Muscle of leg (tissue), 11 donors: ENCODE measurements around the gene ITSN1. TPM values are rescaled to one million over a fixed set of nuclear protein-coding genes. Genes with fewer than 3 reads are reported as not detected.

ENCODE experiments used
- DNase-seq: peaks from one replicate; pipeline ENCODE4 v3.0.0; 2013
- H3K27ac ChIP-seq: one replicate; pipeline ENCODE4 v1.5.1; 2013; ENCODE audit warnings: mild to moderate bottlenecking, low read length, control low read depth
- H3K27me3 ChIP-seq: one replicate; pipeline ENCODE4 v1.6.1; 2013; ENCODE audit warnings: low read length; ENCODE audit not compliant: control insufficient read depth, insufficient read depth
- H3K36me3 ChIP-seq: one replicate; pipeline ENCODE4 v1.6.1; 2013; ENCODE audit warnings: low read length; ENCODE audit not compliant: control insufficient read depth, insufficient read depth
- H3K4me1 ChIP-seq: one replicate; pipeline ENCODE4 v1.6.1; 2013; ENCODE audit warnings: low read length; ENCODE audit not compliant: control insufficient read depth, insufficient read depth
- H3K4me3 ChIP-seq: one replicate; pipeline ENCODE4 v1.5.1; 2013; ENCODE audit warnings: low read length, control low read depth
- H3K9me3 ChIP-seq: replicated peaks from 2 replicates; pipeline ENCODE4 v1.6.1; 2013; ENCODE audit warnings: low read depth, low read length; ENCODE audit not compliant: control insufficient read depth
- WGBS: methylation state at CpG from one replicate; pipeline ENCODE4 v1.1.5; 2013; ENCODE audit warnings: missing lambda C conversion rate; ENCODE audit not compliant: insufficient coverage; 5-methylcytosine and 5-hydroxymethylcytosine counted together
- polyA plus RNA-seq, 8 donors: library from polyadenylated mRNA; unstranded; fragments of 120-200 nt; gene quantifications; one replicate each; pipeline versions ENCODE4 v1.2.1 to v1.2.3, GENCODE V29; 2013; ENCODE audit warnings: inconsistent platforms in 1 of 8, low replicate concordance in 1 of 8; ENCODE audit not compliant: insufficient read length in 8 of 8, insufficient read depth in 1 of 8
- total RNA-seq: library from RNA; stranded (reverse); fragments of 120-200 nt; gene quantifications from one replicate; pipeline ENCODE4 v1.2.4, GENCODE V29; 2013

The ITSN1 gene
- total and polyA plus RNA-seq, 9 donors = 26.1 to 42.6 (median 32.1) TPM

GRCh38 chr21:33800753-33801423, 158.6 kb downstream of the ITSN1 start:
- no CpG with 5 or more reads among the region's 5 CpGs for WGBS
- Histone ChIP-seq H3K4me1 (peaks cover 6% of the 10 kb centered on the region), H3K4me3 (no peak overlapping the region), H3K9me3 (no peaks in the 10 kb centered on the region), H3K27me3 (no peaks in the 10 kb centered on the region), H3K27ac (no peak overlapping the region), H3K36me3 (peaks cover 15% of the 10 kb centered on the region)
- DNase-seq = no peak

GRCh38 chr21:33801424-33802405, 159.4 kb downstream of the ITSN1 start:
- DNase-seq = peak; percentile 64
- Histone ChIP-seq H3K4me3 (no peak overlapping the region), H3K27ac (peak overlapping the region; percentile 39), H3K27me3 (no peaks in the 10 kb centered on the region), H3K36me3 (peaks cover 13% of the 10 kb centered on the region), H3K9me3 (no peaks in the 10 kb centered on the region), H3K4me1 (peaks cover 6% of the 10 kb centered on the region)
- WGBS = 94% methylated on average over 2 of the region's 8 CpGs

GRCh38 chr21:33802481-33802880, 160.2 kb downstream of the ITSN1 start:
- no peaks in the 10 kb centered on the region for H3K9me3 ChIP-seq
- no CpG with 5 or more reads among the region's 4 CpGs for WGBS
- DNase-seq = peak; percentile 68
- no peaks in the 10 kb centered on the region for H3K27me3 ChIP-seq
- H3K4me1 ChIP-seq = peaks cover 6% of the 10 kb centered on the region
- H3K27ac ChIP-seq = peak overlapping the region; percentile 39
- no peak overlapping the region for H3K4me3 ChIP-seq
- peaks cover 11% of the 10 kb centered on the region for H3K36me3 ChIP-seq

- no CpG with 5 or more reads among the region's 2 CpGs for WGBS
- no peaks in the 10 kb centered on the region for H3K27me3 ChIP-seq
- H3K27ac ChIP-seq = peak overlapping the region; percentile 10
- DNase-seq = no peak
- H3K36me3 ChIP-seq = peaks cover 2% of the 10 kb centered on the region
- H3K4me1 ChIP-seq = peaks cover 8% of the 10 kb centered on the region
- no peaks in the 10 kb centered on the region for H3K9me3 ChIP-seq
- H3K4me3 ChIP-seq = no peak overlapping the region
These were observed 166.5 kb downstream of the ITSN1 start for GRCh38 chr21:33808715-33809367.

- Histone ChIP-seq H3K27ac (peak overlapping the region; percentile 82), H3K9me3 (no peaks in the 10 kb centered on the region), H3K36me3 (peaks cover 20% of the 10 kb centered on the region), H3K4me1 (peaks cover 10% of the 10 kb centered on the region), H3K4me3 (no peak overlapping the region), H3K27me3 (no peaks in the 10 kb centered on the region)
- peak; percentile 72 for DNase-seq
- WGBS = no CpG with 5 or more reads among the region's 4 CpGs
These were observed 168.5 kb downstream of the ITSN1 start for GRCh38 chr21:33810766-33811165.

- no peaks in the 10 kb centered on the region for H3K27me3 ChIP-seq
- peaks cover 25% of the 10 kb centered on the region for H3K36me3 ChIP-seq
- H3K9me3 ChIP-seq = no peaks in the 10 kb centered on the region
- H3K4me3 ChIP-seq = no peak overlapping the region
- WGBS = no CpG with 5 or more reads among the region's 5 CpGs
- peaks cover 10% of the 10 kb centered on the region for H3K4me1 ChIP-seq
- peak overlapping the region; percentile 82 for H3K27ac ChIP-seq
- peak; percentile 67 for DNase-seq
These were observed 169.1 kb downstream of the ITSN1 start for GRCh38 chr21:33811167-33812010.

- no peak overlapping the region for H3K27ac ChIP-seq
- H3K4me3 ChIP-seq = no peak overlapping the region
- no peaks in the 10 kb centered on the region for H3K27me3 ChIP-seq
- peaks cover 14% of the 10 kb centered on the region for H3K4me1 ChIP-seq
- H3K9me3 ChIP-seq = no peaks in the 10 kb centered on the region
- H3K36me3 ChIP-seq = peaks cover 32% of the 10 kb centered on the region
- no peak for DNase-seq
- 78% methylated on average over 7 of the region's 7 CpGs for WGBS
These were observed 171.6 kb downstream of the ITSN1 start for GRCh38 chr21:33813832-33814365.

- Histone ChIP-seq H3K27ac (peak overlapping the region; percentile 13), H3K4me1 (peaks cover 14% of the 10 kb centered on the region), H3K9me3 (no peaks in the 10 kb centered on the region), H3K36me3 (peaks cover 32% of the 10 kb centered on the region), H3K27me3 (no peaks in the 10 kb centered on the region), H3K4me3 (no peak overlapping the region)
- peak; percentile 78 for DNase-seq
- WGBS = 50% methylated on average over 6 of the region's 7 CpGs
These were observed 172.9 kb downstream of the ITSN1 start for GRCh38 chr21:33815143-33815707.

- WGBS = no CpG with 5 or more reads among the region's 2 CpGs
- H3K36me3 ChIP-seq = peaks cover 32% of the 10 kb centered on the region
- no peak overlapping the region for H3K27ac ChIP-seq
- H3K27me3 ChIP-seq = no peaks in the 10 kb centered on the region
- H3K9me3 ChIP-seq = no peaks in the 10 kb centered on the region
- H3K4me3 ChIP-seq = no peak overlapping the region
- H3K4me1 ChIP-seq = peaks cover 8% of the 10 kb centered on the region
- DNase-seq = no peak
These were observed 173.9 kb downstream of the ITSN1 start for GRCh38 chr21:33816174-33816573.
